ENCODE data around the gene LGR4.

DNA sequence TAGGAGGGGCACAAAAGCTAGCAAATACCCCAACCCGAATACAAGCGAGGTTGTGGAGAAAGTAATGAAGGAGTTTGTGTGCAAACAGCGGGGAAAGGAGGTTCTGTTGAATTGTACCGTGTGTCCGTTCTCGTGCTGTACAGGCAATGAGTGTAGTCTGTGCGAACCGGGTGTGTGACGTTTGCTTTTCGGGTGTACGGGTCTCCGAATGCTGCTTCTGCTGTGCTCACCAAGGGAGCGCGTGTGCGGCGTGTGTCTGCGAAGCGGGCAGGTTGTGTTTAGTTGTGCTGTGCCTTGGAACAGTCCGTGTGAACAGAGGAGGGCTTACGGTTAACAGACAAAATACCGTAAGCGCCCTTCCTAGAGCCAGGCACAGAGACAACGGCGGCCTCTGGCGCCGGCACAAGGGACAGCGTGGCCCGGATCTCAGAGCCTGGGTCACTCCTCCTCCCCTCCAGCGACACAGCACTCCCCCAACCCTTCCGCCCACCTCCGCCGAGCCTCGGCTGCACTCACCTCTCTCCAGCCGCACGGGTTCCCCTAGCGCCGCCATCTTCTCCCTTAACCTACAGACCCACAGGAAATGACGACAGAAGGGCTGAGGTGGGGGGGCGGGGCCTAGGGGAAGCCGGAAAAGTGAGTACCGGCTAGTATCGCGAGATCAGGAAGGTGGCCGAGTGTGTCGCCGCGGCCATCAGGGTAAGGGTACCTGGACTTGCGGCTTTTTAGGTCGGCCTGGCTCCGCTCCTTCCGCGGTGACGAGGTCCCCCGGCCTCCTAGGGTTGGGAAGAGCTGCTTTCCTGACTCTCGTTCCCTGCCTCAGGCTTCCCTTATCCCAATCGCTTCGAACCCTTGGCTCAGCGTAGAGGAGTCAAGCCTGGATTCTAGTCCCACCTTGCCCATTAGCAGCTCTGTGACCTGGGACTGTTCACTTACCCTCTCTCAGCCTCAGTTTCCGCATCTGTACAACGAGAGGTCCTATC, 33.9 kb upstream of the LGR4 start, which contains the start of gene LIN7C:
- TF ChIP-seq POLR2A (IDR thresholded peaks at IDR 0.05) = peak; percentile 41 to 91
- TF ChIP-seq, protein P1, sequence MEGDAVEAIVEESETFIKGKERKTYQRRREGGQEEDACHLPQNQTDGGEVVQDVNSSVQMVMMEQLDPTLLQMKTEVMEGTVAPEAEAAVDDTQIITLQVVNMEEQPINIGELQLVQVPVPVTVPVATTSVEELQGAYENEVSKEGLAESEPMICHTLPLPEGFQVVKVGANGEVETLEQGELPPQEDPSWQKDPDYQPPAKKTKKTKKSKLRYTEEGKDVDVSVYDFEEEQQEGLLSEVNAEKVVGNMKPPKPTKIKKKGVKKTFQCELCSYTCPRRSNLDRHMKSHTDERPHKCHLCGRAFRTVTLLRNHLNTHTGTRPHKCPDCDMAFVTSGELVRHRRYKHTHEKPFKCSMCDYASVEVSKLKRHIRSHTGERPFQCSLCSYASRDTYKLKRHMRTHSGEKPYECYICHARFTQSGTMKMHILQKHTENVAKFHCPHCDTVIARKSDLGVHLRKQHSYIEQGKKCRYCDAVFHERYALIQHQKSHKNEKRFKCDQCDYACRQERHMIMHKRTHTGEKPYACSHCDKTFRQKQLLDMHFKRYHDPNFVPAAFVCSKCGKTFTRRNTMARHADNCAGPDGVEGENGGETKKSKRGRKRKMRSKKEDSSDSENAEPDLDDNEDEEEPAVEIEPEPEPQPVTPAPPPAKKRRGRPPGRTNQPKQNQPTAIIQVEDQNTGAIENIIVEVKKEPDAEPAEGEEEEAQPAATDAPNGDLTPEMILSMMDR (IDR thresholded peaks at IDR 0.05) = peak in 3 of 12 donors; percentile 15 to 29 (median 28)

Data from heart left ventricle (tissue), 13 donors.